Measurements from ENCODE around the gene NCKAP5.

GRCh38 chr2:133416146-133416545 lies 152.1 kb downstream of the NCKAP5 start:
- TF ChIP-seq MAX (IDR thresholded peaks at IDR 0.05; ENCODE audit: low read depth, low read length) (no peak), POLR2A (IDR thresholded peaks at IDR 0.05; ENCODE audit: extremely low read depth, insufficient read length) (no peak), MYC (IDR thresholded peaks at IDR 0.05; ENCODE audit: low read depth, low read length) (no peak)
- TF ChIP-seq, protein P1, sequence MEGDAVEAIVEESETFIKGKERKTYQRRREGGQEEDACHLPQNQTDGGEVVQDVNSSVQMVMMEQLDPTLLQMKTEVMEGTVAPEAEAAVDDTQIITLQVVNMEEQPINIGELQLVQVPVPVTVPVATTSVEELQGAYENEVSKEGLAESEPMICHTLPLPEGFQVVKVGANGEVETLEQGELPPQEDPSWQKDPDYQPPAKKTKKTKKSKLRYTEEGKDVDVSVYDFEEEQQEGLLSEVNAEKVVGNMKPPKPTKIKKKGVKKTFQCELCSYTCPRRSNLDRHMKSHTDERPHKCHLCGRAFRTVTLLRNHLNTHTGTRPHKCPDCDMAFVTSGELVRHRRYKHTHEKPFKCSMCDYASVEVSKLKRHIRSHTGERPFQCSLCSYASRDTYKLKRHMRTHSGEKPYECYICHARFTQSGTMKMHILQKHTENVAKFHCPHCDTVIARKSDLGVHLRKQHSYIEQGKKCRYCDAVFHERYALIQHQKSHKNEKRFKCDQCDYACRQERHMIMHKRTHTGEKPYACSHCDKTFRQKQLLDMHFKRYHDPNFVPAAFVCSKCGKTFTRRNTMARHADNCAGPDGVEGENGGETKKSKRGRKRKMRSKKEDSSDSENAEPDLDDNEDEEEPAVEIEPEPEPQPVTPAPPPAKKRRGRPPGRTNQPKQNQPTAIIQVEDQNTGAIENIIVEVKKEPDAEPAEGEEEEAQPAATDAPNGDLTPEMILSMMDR (IDR thresholded peaks at IDR 0.05; ENCODE audit: low read depth, low read length) = no peak

Measured in NB4 (cell line).